ENCODE data around the gene LDHAL6A. TPM values are rescaled to one million over a fixed set of nuclear protein-coding genes. Genes with fewer than 3 reads are reported as not detected.
"Not testable (repeated sequence)": the region's sequence is repeated elsewhere in the genome, so short reads cannot be mapped to it uniquely, and the experiment has no call there.

LDHAL6A gene
- total RNA-seq, result 0.82 TPM

- DNase-seq (ENCODE audit: low spot score in 2 of 2) (no peak), FAIRE-seq (no peak)
These were observed at the start of gene LDHAL6A for GRCh38 chr11:18455686-18456372. TSS of gene LDHAL6A (plus strand) at chr11:18455856. CDS start at chr11:18456681, 825 bp downstream.

- FAIRE-seq; DNase-seq (ENCODE audit: low spot score in 2 of 2): not testable (repeated sequence)
These were observed 48.3 kb upstream of the LDHAL6A start for GRCh38 chr11:18407400-18407799.

GRCh38 chr11:18408558-18409291 is 46.9 kb upstream of the LDHAL6A start:
- no peak for FAIRE-seq
- DNase-seq (ENCODE audit: low spot score in 2 of 2), result no peak

GRCh38 chr11:18416459-18416858 is 39.2 kb upstream of the LDHAL6A start:
- FAIRE-seq, result no peak

GRCh38 chr11:18419040-18419439 is 36.6 kb upstream of the LDHAL6A start:
- no peak for DNase-seq (ENCODE audit: low spot score in 2 of 2)
- no peak for FAIRE-seq

More at GRCh38 chr11:18416459-18416858, 39.2 kb upstream of the LDHAL6A start:
- no peak for DNase-seq (ENCODE audit: low spot score in 2 of 2)

- FAIRE-seq, result no peak
- no peak for DNase-seq (ENCODE audit: low spot score in 2 of 2)
These were observed 35.6 kb upstream of the LDHAL6A start for GRCh38 chr11:18420067-18420466.

GRCh38 chr11:18427240-18427639 is 28.4 kb upstream of the LDHAL6A start:
- FAIRE-seq, result no peak
- DNase-seq (ENCODE audit: low spot score in 2 of 2), result no peak

- DNase-seq (ENCODE audit: low spot score in 2 of 2) (no peak), FAIRE-seq (no peak)
These were observed 26.3 kb upstream of the LDHAL6A start for GRCh38 chr11:18429332-18429731.

- DNase-seq (ENCODE audit: low spot score in 2 of 2) (no peak), FAIRE-seq (no peak)
These were observed 17.0 kb upstream of the LDHAL6A start for GRCh38 chr11:18438691-18439090.

GRCh38 chr11:18449251-18449650 is 6.4 kb upstream of the LDHAL6A start:
- no peak for DNase-seq (ENCODE audit: low spot score in 2 of 2)
- FAIRE-seq, result no peak

GRCh38 chr11:18452927-18453326 is 2.7 kb upstream of the LDHAL6A start:
- no peak for DNase-seq (ENCODE audit: low spot score in 2 of 2)
- no peak for FAIRE-seq

- FAIRE-seq (no peak), DNase-seq (ENCODE audit: low spot score in 2 of 2) (no peak)
These were observed 1.8 kb downstream of the LDHAL6A start for GRCh38 chr11:18457450-18457849.

GRCh38 chr11:18459634-18460033 is 4.0 kb downstream of the LDHAL6A start:
- FAIRE-seq, result no peak

GRCh38 chr11:18461909-18462308 is 6.3 kb downstream of the LDHAL6A start:
- FAIRE-seq, result no peak

More at GRCh38 chr11:18459634-18460033, 4.0 kb downstream of the LDHAL6A start:
- no peak for DNase-seq (ENCODE audit: low spot score in 2 of 2)

GRCh38 chr11:18463439-18463838 is 7.8 kb downstream of the LDHAL6A start:
- FAIRE-seq (no peak), DNase-seq (ENCODE audit: low spot score in 2 of 2) (no peak)

More at GRCh38 chr11:18461909-18462308, 6.3 kb downstream of the LDHAL6A start:
- no peak for DNase-seq (ENCODE audit: low spot score in 2 of 2)

- FAIRE-seq (no peak), DNase-seq (ENCODE audit: low spot score in 2 of 2) (no peak)
These were observed 10.7 kb downstream of the LDHAL6A start for GRCh38 chr11:18466402-18466801.

GRCh38 chr11:18468059-18468458 is 12.4 kb downstream of the LDHAL6A start:
- FAIRE-seq (no peak), DNase-seq (ENCODE audit: low spot score in 2 of 2) (no peak)

GRCh38 chr11:18468961-18469360 is 13.3 kb downstream of the LDHAL6A start:
- FAIRE-seq (no peak), DNase-seq (ENCODE audit: low spot score in 2 of 2) (no peak)

- DNase-seq (ENCODE audit: low spot score in 2 of 2) (no peak), FAIRE-seq (no peak)
These were observed 16.3 kb downstream of the LDHAL6A start for GRCh38 chr11:18471995-18472394.

- peak; percentile 31 for FAIRE-seq
These were observed 16.9 kb downstream of the LDHAL6A start for GRCh38 chr11:18472587-18472986.

GRCh38 chr11:18479063-18479462 is 23.4 kb downstream of the LDHAL6A start:
- no peak for DNase-seq (ENCODE audit: low spot score in 2 of 2)
- FAIRE-seq, result no peak

More at GRCh38 chr11:18472587-18472986, 16.9 kb downstream of the LDHAL6A start:
- no peak for DNase-seq (ENCODE audit: low spot score in 2 of 2)
